ENCODE results near the gene KNL1.
"Not testable (repeated sequence)": the region's sequence is repeated elsewhere in the genome, so short reads cannot be mapped to it uniquely, and the experiment has no call there.

KNL1 gene, protein sequence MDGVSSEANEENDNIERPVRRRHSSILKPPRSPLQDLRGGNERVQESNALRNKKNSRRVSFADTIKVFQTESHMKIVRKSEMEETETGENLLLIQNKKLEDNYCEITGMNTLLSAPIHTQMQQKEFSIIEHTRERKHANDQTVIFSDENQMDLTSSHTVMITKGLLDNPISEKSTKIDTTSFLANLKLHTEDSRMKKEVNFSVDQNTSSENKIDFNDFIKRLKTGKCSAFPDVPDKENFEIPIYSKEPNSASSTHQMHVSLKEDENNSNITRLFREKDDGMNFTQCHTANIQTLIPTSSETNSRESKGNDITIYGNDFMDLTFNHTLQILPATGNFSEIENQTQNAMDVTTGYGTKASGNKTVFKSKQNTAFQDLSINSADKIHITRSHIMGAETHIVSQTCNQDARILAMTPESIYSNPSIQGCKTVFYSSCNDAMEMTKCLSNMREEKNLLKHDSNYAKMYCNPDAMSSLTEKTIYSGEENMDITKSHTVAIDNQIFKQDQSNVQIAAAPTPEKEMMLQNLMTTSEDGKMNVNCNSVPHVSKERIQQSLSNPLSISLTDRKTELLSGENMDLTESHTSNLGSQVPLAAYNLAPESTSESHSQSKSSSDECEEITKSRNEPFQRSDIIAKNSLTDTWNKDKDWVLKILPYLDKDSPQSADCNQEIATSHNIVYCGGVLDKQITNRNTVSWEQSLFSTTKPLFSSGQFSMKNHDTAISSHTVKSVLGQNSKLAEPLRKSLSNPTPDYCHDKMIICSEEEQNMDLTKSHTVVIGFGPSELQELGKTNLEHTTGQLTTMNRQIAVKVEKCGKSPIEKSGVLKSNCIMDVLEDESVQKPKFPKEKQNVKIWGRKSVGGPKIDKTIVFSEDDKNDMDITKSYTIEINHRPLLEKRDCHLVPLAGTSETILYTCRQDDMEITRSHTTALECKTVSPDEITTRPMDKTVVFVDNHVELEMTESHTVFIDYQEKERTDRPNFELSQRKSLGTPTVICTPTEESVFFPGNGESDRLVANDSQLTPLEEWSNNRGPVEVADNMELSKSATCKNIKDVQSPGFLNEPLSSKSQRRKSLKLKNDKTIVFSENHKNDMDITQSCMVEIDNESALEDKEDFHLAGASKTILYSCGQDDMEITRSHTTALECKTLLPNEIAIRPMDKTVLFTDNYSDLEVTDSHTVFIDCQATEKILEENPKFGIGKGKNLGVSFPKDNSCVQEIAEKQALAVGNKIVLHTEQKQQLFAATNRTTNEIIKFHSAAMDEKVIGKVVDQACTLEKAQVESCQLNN (N-terminal part only)

GRCh38 chr15:40593588-40594428 lies at the start of gene KNL1:
Gene KNL1, plus strand, starts transcription at chr15:40594249. Its CDS starts 8,683 bp downstream, at chr15:40602932.
- DNase-seq (ENCODE audit: low spot score), result peak; percentile 96

GRCh38 chr15:40545457-40545856 lies 48.6 kb upstream of the KNL1 start:
- no peak for DNase-seq (ENCODE audit: low spot score)

- no peak for DNase-seq (ENCODE audit: low spot score)
Measured at GRCh38 chr15:40548610-40549009, 45.4 kb upstream of the KNL1 start.

DNA sequence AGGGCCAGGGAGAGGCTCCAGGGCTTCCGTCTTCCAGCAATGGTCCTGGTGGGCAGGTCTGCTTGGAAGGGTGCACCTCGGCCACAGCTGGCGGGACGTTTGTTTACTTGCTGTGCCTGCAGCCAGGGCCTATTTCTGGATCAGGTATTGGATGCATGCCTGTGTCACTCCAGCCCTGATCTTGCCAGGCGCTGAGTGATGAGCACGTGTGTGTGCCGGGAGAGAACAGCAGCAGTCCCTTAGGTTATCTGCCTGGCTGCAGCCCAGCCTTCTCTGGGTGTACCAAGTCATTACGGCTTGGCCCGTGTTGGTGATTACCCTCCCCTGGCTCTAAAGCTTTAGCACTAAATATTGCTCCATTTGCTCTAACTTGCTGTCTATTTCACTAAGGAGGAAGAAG lies 44.2 kb upstream of the KNL1 start:
- no peak for DNase-seq (ENCODE audit: low spot score)

DNA sequence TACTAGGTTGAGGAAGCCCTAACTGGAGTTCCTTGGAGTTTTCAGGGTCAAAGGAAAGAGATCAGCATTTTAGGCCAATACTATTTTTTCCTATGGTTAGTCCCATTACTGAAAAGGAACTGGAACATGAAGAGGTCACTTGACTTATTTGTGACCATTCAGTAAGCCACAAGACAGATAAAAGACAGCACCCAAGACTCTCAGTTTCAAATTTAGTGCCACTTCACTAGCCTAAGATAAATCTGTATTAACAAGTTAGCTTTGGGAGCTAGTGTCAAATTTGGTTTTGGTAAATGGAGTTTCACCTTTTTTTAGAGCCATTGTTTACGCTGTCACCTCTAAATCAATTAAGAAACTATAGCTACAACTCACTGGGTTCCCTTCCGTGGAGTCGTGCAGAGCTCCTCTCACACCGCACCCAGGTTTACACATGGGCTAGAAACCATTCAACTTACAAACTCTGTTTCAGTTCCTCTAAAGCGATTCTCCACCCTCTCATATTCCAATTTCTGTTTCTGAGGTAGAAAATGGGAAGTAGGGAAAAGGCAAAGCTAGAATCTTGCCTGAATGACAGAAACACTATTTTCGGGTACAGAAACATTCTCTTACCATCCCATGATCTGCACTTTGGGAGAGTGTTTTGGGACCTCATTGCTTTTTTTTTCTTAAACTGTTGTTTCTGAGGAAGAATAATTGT lies 43.6 kb upstream of the KNL1 start:
- DNase-seq (ENCODE audit: low spot score), result no peak

GRCh38 chr15:40554161-40554525 lies 39.9 kb upstream of the KNL1 start:
- DNase-seq (ENCODE audit: low spot score), result no peak

GRCh38 chr15:40555876-40556275 lies 38.2 kb upstream of the KNL1 start:
- no peak for DNase-seq (ENCODE audit: low spot score)

GRCh38 chr15:40558952-40559742 lies 34.9 kb upstream of the KNL1 start:
- no peak for DNase-seq (ENCODE audit: low spot score)

DNA sequence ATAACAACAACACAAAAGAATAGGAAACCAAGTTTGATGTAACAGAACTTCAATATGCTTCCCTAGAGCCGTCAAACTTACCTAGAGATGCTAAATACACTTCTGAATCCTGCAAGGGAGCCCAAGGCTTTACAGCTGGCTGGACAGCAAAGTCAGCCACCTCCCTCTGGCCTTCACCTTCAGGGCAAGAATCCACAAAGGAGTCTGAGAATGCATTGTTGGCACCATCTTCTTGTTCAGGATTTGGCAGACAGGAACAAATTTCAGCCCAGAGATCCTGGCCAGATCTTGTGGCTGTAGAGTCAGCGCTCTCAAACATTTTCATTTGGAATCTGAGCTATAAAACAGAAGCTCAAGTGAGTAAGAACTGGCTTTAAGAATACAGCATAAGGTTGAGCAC lies 31.4 kb upstream of the KNL1 start:
- DNase-seq (ENCODE audit: low spot score), result no peak

- no peak for DNase-seq (ENCODE audit: low spot score)
Measured at GRCh38 chr15:40563426-40563825, 30.6 kb upstream of the KNL1 start.

DNA sequence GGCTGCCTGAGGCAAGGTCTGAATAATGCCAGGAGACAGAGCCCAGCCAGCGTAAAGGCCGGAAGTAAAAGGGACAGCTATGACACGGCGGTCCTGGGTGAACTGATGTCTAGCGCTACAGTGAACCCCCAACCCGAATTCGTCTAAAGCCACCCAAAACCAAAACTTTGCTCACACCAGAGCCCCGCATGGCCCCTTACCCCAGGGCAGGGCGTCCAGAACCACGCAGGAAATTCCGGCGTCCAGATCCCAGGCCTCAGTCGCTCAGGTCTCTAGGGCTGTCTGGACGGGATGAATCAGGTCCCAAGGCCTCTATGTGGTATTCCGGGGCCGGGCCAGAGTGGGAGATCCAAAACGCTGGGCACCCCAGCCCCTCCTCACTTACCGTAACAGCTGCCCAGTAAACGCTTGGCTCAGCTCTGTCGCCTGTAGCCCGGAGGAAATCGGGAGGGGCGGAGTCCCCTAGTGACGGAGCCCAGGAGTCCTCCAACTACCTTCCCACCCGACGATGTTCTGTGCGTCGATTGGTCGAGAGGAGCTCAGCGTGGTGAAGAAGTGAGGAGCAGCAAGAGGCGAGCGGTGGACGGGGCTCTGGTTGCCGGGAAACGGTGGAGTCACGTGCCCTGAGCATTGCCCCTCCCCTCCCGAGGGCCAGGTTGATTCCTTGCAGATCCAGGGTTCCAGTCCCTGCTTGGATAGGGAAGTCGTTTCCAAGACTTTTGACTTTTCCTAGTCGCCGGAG lies 29.3 kb upstream of the KNL1 start, which contains the start of gene CCDC32:
Gene CCDC32, minus strand, starts transcription at position 452 of the 742 bp plus-strand sequence. CDS start 2,027 bp downstream, outside the sequence.
- DNase-seq (ENCODE audit: low spot score), result peak; percentile 95

- DNase-seq (ENCODE audit: low spot score), result no peak
Measured at GRCh38 chr15:40565333-40566238, 28.5 kb upstream of the KNL1 start.

DNA sequence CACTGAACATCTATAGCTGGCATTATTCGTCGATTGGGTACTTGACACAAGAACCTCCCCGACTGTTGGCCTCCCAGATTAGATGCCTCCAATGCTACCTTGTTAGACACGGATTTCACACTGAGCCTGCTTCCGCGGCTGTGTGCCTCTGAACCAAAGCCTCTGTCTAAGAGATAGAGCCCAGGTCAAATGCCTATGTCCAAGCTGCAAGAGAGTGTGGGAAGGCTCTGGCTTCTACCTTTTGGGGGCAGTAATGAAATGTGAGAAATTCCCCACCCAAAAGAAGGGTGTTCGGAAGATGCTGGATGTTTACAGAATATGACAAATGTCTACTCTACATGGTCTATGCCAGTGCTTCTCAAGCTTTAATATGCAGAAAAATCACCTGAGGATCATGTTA lies 26.9 kb upstream of the KNL1 start:
- DNase-seq (ENCODE audit: low spot score), result no peak

DNA sequence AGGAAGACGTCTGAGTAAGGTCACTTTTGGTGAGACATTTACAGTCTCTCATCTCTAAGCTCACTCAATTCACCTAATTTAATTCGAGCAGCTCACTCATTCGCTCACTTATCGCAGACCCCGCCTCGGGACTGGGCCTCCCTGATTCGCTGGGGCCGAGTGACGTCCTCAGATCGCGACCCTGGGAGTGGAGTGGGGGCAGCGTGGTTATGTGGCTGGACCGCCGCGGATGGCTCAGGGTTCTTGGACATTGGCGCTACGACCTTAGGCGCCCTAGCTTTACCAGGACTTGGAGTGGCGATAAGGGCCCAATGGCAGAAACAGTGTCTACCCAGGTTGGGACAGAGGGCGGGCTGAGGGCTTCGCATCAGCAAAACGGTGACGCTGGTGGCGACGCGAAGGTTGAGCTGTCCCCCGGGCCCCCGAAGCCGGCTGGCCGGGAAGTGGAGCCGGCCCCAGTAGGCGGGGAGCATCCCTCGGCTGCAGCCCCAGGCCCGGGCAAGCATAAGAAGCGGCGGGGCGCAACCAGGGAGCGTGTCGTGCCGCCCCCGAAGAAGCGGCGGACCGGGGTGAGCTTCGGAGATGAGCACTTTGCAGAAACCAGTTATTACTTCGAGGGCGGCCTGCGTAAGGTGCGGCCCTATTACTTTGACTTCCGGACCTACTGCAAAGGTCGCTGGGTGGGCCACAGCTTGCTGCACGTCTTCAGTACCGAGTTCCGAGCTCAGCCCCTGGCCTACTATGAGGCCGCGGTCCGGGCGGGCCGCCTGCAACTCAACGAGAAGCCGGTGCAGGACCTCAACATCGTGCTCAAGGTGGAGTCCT lies 24.7 kb upstream of the KNL1 start, which contains the start of gene RPUSD2:
Gene RPUSD2, plus strand, starts transcription at position 171 of the 825 bp plus-strand sequence. Its CDS starts 39 bp downstream, at position 210.
- DNase-seq (ENCODE audit: low spot score), result peak; percentile 91

DNA sequence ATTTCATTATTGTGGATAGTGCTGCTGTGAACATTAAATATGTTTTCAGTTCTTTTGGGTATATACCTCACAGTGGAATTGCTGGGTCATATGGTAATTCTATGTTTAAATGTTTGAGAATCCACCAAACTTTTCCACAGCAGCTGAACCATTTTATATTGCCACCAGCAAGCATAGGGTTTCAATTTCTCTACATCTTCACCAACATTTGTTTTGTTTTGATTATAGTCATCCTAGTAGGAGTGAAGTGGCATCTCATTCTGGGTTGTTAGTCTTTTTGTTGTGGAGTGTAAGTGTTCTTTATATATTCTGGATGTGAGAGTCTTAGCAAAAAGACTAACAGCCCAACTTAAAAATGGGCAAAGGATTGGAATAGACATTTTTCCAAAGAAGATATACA lies 18.9 kb upstream of the KNL1 start:
- DNase-seq (ENCODE audit: low spot score), result no peak

- DNase-seq (ENCODE audit: low spot score), result not testable (repeated sequence)
Measured at GRCh38 chr15:40576914-40577313, 17.1 kb upstream of the KNL1 start.

- no peak for DNase-seq (ENCODE audit: low spot score)
Measured at GRCh38 chr15:40578892-40579291, 15.2 kb upstream of the KNL1 start.
